NCI-H748 treated with DMSO at 0.1 percent for 48 hours (cell line): ENCODE data around the gene ASCL4.
A peak's percentile ranks its signal among the peaks of the same experiment; 100 is the strongest.
"Not testable (repeated sequence)": the region's sequence is repeated elsewhere in the genome, so short reads cannot be mapped to it uniquely, and the experiment has no call there.

Experiments
- DNase-seq: peaks from one replicate; lab custom pipeline; 2025; lab: John Stamatoyannopoulos, UW

ASCL4 gene

GRCh38 chr12:107774349-107775029 is at the start of gene ASCL4:
Gene ASCL4, plus strand, starts transcription at chr12:107774704. Its CDS starts 515 bp downstream, at chr12:107775219.
- DNase-seq = no peak

- DNase-seq = not testable (repeated sequence)
Measured at GRCh38 chr12:107727327-107727726, 47.2 kb upstream of the ASCL4 start.

DNA sequence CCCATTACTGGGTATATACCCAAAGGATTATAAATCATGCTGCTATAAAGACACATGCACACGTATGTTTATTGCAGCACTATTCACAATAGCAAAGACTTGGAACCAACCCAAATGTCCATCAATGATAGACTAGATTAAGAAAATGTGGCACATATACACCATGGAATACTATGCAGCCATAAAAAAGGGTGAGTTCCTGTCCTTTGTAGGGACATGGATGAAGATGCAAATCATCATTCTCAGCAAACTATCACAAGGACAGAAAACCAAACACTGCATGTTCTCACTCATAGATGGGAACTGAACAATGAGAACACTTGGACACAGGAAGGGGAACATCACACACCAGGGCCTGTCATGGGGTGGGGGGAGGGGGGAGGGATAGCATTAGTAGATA is 46.8 kb upstream of the ASCL4 start:
- DNase-seq = not testable (repeated sequence)

GRCh38 chr12:107730618-107731341 is 43.7 kb upstream of the ASCL4 start:
- DNase-seq = no peak

GRCh38 chr12:107731366-107731765 is 43.1 kb upstream of the ASCL4 start:
- no peak for DNase-seq

DNA sequence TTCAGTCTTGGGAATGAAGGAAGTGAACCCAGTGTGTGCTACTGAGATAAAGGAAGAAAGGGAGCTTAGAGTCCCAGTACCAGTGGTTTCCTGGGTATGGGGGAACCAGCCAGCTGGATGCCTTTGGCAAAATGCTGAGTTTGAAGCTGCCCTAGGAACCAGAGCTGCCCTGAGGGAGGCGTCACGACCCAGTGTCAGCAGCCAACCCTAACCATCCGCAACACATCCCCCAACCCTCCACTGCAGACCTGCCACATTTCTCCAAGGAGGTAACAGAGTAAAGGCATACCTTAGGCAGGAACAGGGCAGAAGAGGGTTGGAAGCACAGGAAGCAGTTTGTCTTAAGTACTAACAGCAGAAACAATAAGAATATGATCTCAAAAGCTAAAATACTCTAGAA is 42.1 kb upstream of the ASCL4 start:
- no peak for DNase-seq

GRCh38 chr12:107734139-107734538 is 40.4 kb upstream of the ASCL4 start:
- no peak for DNase-seq

DNA sequence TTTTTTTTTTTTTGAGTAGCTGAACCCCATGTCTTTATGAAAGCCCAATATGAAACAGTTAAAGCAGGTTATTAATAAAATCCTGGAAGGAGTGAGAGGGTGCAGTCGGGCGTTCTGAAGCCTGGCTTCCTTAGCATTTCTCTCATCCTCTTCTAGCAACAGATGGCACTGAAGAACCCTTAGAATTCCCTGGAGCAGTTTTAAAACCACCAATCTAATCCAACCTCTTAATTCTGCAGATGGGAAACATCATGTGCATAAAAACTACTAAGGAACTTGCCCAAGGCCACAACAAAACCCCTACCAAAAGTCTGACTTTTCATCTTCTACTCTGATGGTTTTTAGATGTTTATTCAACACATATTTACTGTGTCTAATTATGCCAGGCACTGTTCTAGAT is 38.7 kb upstream of the ASCL4 start:
- DNase-seq = no peak

DNA sequence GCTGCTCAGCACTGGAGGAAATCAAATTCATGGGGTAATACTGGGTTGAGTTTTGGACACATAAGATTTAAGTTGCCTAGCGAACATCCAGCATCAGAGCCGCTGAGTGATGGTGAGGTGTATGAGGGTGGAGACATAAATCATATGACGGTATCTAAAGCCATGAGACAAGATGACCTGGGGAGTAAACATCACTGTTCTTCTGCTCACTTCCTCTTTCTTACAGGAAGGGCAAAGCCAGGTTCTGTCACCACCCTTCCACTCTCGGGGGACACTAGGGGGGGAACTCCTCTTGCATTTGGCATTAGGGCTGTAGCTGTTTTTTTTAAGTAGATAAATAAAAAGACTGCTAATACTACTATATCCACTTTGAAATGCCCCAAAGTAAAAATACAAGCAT is 37.6 kb upstream of the ASCL4 start:
- DNase-seq = no peak

DNA sequence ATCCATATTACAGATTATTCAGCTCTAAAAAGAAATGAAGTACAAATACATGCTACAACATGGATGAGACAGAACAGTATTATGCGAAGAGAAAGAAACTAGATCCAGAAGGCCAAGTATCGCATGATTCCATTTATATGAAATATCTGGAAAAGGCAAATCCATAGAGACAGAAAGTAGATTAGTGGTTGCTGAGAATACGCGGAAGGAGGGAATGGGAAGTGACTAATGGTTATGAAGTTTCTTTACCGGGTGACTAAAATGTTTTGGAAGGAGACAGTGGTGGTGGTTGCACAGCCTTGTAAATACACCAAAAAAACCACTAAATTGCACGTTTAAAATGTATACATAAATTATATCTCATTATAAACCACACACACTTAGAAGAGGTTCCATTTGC is 26.0 kb upstream of the ASCL4 start:
- no peak for DNase-seq

GRCh38 chr12:107749083-107749482 is 25.4 kb upstream of the ASCL4 start:
- DNase-seq = no peak

- peak; percentile 46 for DNase-seq
Measured at GRCh38 chr12:107759410-107759809, 15.1 kb upstream of the ASCL4 start.

GRCh38 chr12:107760207-107760808 is 14.2 kb upstream of the ASCL4 start:
- DNase-seq = peak; percentile 25

DNA sequence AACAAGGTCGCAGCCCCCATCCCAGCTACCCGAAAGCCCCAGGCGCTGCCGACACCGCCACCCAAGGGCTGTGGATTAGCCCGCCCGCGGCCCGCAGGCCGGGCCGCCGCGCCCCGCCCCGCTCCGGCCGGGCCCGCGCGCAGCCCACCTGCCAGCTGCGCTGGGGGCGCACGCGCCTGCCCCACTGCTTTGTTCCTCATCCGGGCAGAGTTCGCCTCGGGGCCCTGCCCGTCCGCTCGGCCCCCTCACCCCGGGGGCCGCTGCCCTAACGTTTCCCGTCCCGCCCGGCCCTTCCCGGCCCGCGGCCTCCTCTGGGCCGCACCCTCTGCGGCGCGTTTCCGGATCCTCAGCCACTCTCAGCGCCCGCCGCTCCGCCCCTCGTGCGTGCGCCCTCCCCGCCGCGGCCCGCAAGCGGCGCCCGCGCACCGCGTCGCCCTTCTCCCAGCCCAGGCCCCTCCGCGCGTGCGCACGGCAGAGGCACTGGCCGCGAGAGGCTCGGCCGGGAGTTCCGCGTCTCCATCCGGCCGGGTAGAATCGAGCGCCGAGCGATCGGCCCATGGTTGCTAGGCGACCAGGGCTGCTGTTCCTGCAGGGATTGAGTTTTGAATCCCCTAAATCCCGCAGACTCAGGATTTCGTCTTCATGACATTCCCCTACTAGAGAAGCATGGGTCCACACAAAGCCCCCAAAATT is 13.5 kb upstream of the ASCL4 start, which contains the start of gene PRDM4:
PRDM4 (minus strand) TSS at position 329 of the 693 bp plus-strand sequence. CDS start 622 bp downstream, outside the sequence.
- peak; percentile 77 for DNase-seq

GRCh38 chr12:107761502-107761904 is 13.0 kb upstream of the ASCL4 start:
- peak; percentile 29 for DNase-seq

GRCh38 chr12:107762874-107763273 is 11.6 kb upstream of the ASCL4 start:
- DNase-seq = no peak

DNA sequence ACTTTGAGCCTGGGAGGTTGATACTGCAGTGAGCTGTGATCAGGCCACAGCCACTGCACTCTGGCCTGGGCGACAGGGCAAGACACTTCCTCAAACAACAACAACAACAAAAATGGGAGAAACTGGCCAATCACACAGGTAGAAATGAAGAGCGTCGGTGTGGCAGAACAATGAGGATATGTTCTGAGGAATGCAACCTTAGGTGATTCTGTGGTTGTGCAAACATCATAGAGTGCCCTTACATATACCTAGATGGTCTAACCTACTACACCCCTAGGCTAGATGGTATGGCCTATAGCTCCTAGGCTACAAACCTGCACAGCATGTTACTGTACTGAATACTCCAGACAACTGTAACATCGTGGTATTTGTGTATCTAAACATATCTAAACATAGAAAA is 9.9 kb upstream of the ASCL4 start:
- no peak for DNase-seq

DNA sequence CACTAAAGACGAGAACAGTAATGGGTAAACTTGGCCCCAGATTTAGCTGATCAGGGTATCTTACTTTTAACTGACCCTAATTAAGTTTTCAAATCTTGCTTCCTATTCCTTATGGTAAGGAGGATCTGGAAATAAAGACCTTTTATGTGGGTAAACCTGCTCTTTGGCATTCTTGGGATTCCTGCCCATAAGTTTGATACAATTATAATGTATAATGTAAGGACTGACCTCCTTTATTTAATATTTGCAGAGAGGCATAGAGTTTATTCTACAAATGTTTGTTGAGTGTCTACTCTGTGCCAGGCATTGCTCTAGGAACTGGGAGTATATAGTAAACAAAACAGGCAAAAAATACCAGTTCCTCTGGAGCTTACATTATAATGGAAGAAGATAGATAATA is 9.2 kb upstream of the ASCL4 start:
- DNase-seq = no peak

GRCh38 chr12:107767466-107767865 is 7.0 kb upstream of the ASCL4 start:
- no peak for DNase-seq

DNA sequence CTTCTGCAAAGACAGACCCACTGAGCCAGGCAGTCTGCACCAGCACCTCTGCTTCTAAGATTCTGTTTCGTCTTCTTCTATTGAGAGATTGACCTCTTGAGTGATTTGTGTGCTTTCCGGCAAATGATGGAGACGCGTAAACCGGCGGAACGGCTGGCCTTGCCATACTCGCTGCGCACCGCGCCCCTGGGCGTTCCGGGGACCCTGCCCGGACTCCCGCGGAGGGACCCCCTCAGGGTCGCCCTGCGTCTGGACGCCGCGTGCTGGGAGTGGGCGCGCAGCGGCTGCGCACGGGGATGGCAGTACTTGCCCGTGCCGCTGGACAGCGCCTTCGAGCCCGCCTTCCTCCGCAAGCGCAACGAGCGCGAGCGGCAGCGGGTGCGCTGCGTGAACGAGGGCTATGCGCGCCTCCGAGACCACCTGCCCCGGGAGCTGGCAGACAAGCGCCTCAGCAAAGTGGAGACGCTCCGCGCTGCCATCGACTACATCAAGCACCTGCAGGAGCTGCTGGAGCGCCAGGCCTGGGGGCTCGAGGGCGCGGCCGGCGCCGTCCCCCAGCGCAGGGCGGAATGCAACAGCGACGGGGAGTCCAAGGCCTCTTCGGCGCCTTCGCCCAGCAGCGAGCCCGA is 703 bp downstream of the ASCL4 start:
- peak; percentile 37 for DNase-seq

DNA sequence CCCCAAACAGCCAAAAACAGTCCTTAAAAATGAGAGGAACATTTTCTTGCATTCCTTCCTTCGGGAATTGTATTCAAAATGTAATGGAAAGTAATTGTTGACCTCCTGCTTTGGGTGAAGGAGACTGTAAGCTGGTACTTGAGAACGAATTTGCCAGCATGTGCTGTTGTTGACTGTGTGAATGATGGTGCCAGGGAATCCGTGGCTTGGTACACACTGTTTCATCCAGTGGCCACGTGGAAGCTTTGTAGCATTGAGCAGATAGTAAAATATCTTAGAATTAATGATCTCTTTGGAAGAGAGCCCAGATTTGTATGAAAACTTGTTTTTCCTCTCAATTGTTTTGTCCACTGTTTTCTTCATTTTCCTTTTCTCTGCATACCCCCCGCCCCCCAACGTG is 1.7 kb downstream of the ASCL4 start:
- no peak for DNase-seq
